Endothelial cell (in vitro differentiated cells): Measurements from ENCODE around the gene JKAMP. TPM values are rescaled to one million over a fixed set of nuclear protein-coding genes. Genes with fewer than 3 reads are reported as not detected.

Experiments
- DNase-seq: peaks from one replicate; pipeline ENCODE4 v3.0.0; 2021; ENCODE audit warnings: low spot score
- H3K27ac Mint-ChIP-seq: one replicate; pipeline ENCODE4 v1.8.0; 2021; ENCODE audit warnings: mixed read lengths, inconsistent platforms; ENCODE audit not compliant: unreplicated experiment
- H3K27me3 Mint-ChIP-seq: one replicate; pipeline ENCODE4 v1.8.0; 2021; ENCODE audit warnings: mild to moderate bottlenecking, moderate library complexity, mixed read lengths, inconsistent platforms; ENCODE audit not compliant: unreplicated experiment
- H3K36me3 Mint-ChIP-seq: one replicate; pipeline ENCODE4 v1.8.0; 2021; ENCODE audit warnings: mild to moderate bottlenecking, low read depth, mixed read lengths, inconsistent platforms; ENCODE audit not compliant: unreplicated experiment
- H3K4me1 Mint-ChIP-seq: one replicate; pipeline ENCODE4 v1.8.0; 2021; ENCODE audit warnings: mild to moderate bottlenecking, mixed read lengths, inconsistent platforms; ENCODE audit not compliant: unreplicated experiment
- H3K4me3 Mint-ChIP-seq: one replicate; pipeline ENCODE4 v1.8.0; 2021; ENCODE audit warnings: mild to moderate bottlenecking, mixed read lengths, inconsistent platforms; ENCODE audit not compliant: unreplicated experiment
- H3K9me3 Mint-ChIP-seq: one replicate; pipeline ENCODE4 v1.8.0; 2021; ENCODE audit warnings: mixed read lengths, inconsistent platforms; ENCODE audit not compliant: unreplicated experiment
- total RNA-seq: library from RNA; stranded (reverse); fragmentation: NEBNext Ultra II Directional; extraction: Animal tissue kit (Norgen Biotek cat#: 25700); gene quantifications from one replicate; pipeline ENCODE4 v1.2.1, GENCODE V29; 2021; ENCODE audit not compliant: unreplicated experiment
- TF ChIP-seq, protein P1 (sequence below): fragments of 200-600 bp; sonication (generic); IDR thresholded peaks from one replicate; pipeline ENCODE4 v1.5.0; 2021; ENCODE audit warnings: antibody characterized with exemption; ENCODE audit not compliant: unreplicated experiment

JKAMP gene
- total RNA-seq, 1 donor from 2014 or later = 36.5 TPM

DNA sequence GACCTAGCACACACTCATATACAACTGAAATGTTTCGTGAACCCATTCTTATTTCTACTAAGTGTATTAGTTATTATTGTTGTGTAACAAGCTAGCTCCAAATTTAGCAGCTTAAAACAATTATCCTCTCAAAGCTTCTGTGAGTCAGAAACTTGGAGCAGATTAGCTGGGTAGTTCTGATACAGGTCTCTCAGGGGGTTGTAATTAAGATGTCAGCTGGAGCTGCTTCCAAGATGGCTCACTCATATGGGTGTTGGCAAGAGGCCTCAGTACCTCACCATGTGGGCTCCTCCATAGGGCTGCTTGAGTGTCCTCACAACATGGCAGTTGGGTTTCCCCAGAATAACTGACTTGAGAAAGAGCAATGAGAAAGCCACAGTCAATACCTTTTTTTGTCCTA, 28.9 kb upstream of the JKAMP start:
- no peaks in the 10 kb centered on the region for H3K4me1 Mint-ChIP-seq
- no peaks in the 10 kb centered on the region for H3K27me3 Mint-ChIP-seq
- TF ChIP-seq, protein P1, sequence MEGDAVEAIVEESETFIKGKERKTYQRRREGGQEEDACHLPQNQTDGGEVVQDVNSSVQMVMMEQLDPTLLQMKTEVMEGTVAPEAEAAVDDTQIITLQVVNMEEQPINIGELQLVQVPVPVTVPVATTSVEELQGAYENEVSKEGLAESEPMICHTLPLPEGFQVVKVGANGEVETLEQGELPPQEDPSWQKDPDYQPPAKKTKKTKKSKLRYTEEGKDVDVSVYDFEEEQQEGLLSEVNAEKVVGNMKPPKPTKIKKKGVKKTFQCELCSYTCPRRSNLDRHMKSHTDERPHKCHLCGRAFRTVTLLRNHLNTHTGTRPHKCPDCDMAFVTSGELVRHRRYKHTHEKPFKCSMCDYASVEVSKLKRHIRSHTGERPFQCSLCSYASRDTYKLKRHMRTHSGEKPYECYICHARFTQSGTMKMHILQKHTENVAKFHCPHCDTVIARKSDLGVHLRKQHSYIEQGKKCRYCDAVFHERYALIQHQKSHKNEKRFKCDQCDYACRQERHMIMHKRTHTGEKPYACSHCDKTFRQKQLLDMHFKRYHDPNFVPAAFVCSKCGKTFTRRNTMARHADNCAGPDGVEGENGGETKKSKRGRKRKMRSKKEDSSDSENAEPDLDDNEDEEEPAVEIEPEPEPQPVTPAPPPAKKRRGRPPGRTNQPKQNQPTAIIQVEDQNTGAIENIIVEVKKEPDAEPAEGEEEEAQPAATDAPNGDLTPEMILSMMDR = no peak

GRCh38 chr14:59458486-59458885, 25.8 kb upstream of the JKAMP start:
- no peak overlapping the region for H3K27ac Mint-ChIP-seq
- H3K4me3 Mint-ChIP-seq = no peak overlapping the region
- TF ChIP-seq, protein P1 = no peak
- no peaks in the 10 kb centered on the region for H3K4me1 Mint-ChIP-seq
- H3K9me3 Mint-ChIP-seq = no peaks in the 10 kb centered on the region
- DNase-seq = no peak
- peaks cover 3% of the 10 kb centered on the region for H3K36me3 Mint-ChIP-seq
- H3K27me3 Mint-ChIP-seq = peaks cover 3% of the 10 kb centered on the region

More for the DNA sequence above, 28.9 kb upstream of the JKAMP start:
- Mint-ChIP-seq H3K4me3 (no peak overlapping the region), H3K27ac (no peak overlapping the region), H3K9me3 (no peaks in the 10 kb centered on the region), H3K36me3 (peaks cover 3% of the 10 kb centered on the region)
- DNase-seq = no peak

DNA sequence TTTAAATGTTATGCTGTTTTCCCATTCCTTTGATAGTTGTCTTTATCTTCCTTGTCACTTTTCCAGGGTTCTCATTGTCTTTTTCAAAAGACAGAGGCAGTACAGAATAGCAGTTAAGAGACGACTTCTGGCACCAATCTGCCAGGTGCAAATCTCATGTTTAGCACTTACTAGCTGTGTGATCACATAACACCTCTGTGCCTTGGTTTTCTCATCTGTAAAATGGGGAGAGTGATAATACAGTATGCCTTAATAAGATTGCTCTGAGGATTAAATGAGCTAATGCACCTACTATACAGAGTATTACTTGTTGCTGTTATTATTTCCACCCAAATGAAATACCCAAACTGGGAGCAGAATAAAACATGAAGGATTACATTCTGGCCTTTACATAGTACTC, 23.9 kb upstream of the JKAMP start:
- Mint-ChIP-seq H3K4me3 (no peak overlapping the region), H3K27ac (no peak overlapping the region), H3K36me3 (peaks cover 3% of the 10 kb centered on the region), H3K9me3 (no peaks in the 10 kb centered on the region), H3K4me1 (peaks cover under 1% of the 10 kb centered on the region), H3K27me3 (peaks cover 6% of the 10 kb centered on the region)
- no peak for DNase-seq
- TF ChIP-seq, protein P1 = no peak

GRCh38 chr14:59461891-59462290, 22.4 kb upstream of the JKAMP start:
- H3K4me3 Mint-ChIP-seq = no peak overlapping the region
- TF ChIP-seq, protein P1 = no peak
- DNase-seq = no peak
- no peaks in the 10 kb centered on the region for H3K9me3 Mint-ChIP-seq
- H3K36me3 Mint-ChIP-seq = peaks cover 3% of the 10 kb centered on the region
- H3K27ac Mint-ChIP-seq = no peak overlapping the region
- H3K27me3 Mint-ChIP-seq = peaks cover 8% of the 10 kb centered on the region
- peaks cover 3% of the 10 kb centered on the region for H3K4me1 Mint-ChIP-seq

DNA sequence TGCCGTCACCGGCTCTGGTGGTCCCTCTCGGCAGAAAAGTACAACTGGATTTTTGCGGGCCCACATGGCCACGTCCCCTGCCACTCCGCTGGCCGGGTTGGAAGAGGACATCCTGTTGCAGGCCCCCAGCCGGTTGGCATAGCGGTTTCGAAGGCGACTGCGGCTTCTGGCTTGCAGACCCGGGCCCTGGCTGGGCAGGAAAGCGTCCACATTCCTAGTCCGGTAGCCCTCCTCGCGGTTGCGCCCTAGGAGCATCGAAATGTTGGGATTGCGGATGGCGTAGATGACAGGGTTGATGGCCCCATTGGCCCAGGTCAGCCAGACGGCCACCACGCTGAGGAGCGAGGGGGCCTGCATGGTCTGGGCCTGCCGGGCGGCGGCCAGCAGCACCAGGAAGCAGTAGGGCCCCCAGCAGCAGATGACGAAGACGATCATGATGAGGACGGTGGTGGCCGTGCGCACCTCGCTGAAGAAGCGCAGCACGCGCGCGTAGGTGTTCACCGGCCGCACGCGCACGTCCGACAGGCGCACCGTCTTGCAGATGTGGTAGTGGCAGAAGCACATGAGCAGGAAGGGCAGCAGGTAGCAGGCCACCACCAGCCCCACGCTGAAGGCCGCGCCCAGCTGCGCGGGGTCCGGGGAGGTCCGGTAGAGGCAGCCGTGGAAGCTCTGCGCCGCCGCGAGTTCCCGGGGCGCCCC, 20.4 kb upstream of the JKAMP start:
- Mint-ChIP-seq H3K27ac (no peak overlapping the region), H3K4me3 (peak overlapping the region; percentile 86), H3K27me3 (peaks cover 8% of the 10 kb centered on the region), H3K9me3 (no peaks in the 10 kb centered on the region), H3K36me3 (no peaks in the 10 kb centered on the region), H3K4me1 (peaks cover 3% of the 10 kb centered on the region)
- DNase-seq = peak; percentile 24
- TF ChIP-seq, protein P1 = no peak
